NCI-H1436 treated with DMSO at 0.1 percent for 48 hours (cell line): Measurements from ENCODE around the gene KRT40.
A peak's percentile ranks its signal among the peaks of the same experiment; 100 is the strongest.

ENCODE experiments used
- DNase-seq: peaks from one replicate; lab custom pipeline; 2025; lab: John Stamatoyannopoulos, UW

The KRT40 gene

DNA sequence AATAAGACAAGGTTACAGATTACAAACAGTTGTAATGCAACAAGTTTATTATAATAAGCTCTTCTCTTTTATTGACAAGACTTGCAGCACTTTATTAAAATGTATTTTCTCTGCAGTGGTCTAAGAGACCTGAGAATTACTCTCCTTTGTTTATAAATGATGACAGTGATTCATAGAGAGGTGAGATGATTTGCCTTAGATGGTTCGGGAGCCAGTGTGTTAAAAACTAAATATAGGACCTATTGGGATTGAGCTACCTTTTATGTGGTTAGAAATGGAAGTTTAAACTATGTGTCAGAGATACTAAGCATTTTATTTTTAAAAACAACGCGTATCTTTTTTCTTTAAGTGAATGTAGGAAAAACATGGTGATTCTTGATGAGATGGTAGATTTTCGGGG, 12.7 kb upstream of the KRT40 start:
- DNase-seq: no peak

DNA sequence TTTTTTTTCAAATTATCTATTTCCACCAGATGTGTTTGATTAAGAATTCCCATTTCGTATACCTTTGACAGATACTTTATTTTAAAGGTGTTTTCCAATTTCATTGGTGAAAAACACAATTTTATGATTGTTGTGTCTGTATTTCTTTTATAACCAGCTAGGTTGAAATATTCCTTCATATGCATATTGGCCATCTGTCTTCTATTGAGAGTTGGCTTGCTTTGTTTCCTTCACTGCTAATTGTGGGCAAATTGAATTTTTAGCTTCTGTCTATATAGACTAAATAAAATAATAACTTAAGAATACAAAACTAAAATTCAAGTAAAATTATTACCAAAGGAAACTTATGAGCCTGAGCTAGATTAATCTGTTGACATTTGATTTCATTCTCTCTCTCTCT, 11.0 kb upstream of the KRT40 start:
- no peak for DNase-seq

- peak; percentile 99 for DNase-seq
Observed at GRCh38 chr17:40993839-40994238, 9.7 kb upstream of the KRT40 start, which contains the start of gene KRTAP3-3. TSS of gene KRTAP3-3 (minus strand) at chr17:40994164. CDS start at chr17:40994097, 67 bp downstream.

DNA sequence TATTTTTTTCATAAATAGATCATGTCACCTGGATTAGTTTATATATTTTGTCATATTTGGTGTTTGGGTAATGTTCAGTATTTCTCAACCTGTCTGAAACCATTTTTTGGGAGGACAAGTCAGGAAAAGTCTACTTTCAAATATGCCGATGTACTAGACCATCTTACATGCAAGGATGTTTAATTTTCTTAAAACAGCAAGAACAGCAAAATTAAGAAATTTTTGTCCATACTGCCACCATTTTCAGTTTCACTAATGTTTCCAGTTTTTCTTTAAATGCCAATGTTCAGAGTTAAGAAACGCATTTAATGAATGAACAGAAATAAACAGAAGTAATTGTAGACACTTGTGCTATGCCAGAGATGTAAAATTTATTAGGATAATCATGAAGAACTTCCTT, 9.0 kb upstream of the KRT40 start:
- no peak for DNase-seq

DNA sequence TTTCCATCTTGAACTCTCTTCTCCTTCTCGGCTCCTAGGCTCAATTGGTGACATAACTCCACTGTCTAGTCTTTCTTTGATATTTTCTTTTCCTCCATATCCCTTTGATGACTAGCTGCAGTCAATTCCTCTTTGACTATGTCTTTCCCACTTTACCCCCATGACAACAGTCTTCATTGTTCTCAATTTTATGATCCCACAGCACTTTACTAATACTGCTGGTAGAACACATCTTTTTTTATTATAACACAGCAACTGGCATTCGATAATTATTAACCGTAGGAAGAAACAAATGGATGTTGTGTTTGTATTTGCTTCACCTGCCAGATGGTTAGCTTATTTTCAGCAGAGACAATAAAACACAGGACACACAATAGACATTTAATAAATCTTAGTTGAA, 8.5 kb upstream of the KRT40 start:
- DNase-seq: no peak

DNA sequence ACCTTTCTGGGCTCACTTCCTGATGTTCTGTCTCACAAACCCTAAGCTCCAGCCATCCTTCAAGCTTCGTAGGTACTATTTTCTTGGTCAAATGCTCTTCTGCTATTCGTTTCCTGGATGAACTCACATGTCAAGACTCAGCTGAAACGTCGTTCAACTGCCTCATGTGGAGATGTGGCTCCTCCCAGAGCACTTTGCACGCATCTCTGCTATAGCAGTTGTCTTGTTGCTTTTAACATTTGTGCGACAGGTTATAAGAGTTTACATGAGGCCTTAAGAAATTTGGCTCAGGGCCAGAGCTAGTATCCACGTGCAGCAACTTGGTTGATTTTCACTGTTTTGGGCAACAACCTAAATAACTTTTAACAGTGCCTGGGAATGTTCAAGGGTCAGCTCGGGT, 2.8 kb upstream of the KRT40 start:
- DNase-seq: no peak

DNA sequence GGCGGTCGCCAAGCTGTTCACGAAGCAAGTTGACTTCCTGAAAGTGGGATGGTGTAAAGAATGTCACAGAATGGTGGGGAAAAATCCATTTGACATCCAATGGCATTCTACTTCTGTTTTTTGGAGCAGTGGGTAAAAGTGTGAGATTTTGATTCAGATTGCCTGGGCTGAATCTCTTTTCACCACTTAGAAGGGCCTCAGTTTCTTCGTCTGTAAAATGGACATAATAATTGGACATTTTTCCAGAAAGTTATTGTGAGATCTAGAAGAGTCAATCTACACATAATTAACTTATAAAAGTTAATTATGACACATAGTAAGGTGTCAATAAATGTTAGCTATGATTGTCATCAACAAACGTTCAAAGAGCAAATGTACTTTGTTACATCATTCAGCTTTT, 3.0 kb downstream of the KRT40 start:
- no peak for DNase-seq

DNA sequence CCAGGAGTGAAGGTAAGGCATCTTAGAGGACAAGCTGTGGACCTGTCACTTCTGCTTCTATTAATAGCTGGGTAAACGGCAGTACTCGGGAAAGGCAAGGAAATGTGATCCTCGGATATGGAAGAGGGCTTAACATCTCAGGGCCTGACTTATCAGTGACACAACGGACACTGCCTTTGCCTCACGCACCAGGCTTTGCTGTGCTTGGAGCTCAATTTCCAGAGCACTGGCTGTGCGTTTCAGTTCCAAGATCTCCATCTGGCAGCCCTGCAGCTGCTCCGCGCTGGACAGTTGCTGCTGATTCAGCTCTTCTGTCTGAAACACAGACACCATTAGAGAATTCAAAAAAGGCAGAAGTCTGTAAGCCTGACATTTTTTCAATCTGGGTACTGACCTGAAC, 3.5 kb downstream of the KRT40 start:
- DNase-seq: no peak

GRCh38 chr17:40980117-40980516, 4.0 kb downstream of the KRT40 start:
- DNase-seq: no peak

GRCh38 chr17:40978575-40979151, 5.5 kb downstream of the KRT40 start:
- no peak for DNase-seq

- no peak for DNase-seq
Observed at GRCh38 chr17:40975516-40975915, 8.6 kb downstream of the KRT40 start.

DNA sequence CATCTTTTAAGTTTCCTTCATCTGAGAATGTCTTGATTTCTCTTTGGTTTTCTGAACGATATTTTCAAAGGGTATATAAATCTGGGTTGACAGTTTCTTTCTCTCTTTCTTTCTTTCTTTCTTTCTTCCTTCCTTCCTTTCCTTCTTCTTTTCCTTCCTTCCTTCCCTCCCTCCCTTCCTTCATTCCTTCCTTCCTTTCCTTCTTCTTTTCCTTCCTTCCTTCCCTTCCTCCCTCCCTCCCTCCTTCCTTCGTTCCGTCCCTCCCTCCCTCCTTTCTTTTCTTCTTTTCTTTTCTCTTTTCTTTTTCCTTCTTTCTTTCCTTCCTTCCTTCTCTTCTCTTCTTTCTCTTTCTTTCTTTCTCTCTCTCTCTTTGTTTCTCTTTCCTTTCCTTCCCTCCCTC, 9.8 kb downstream of the KRT40 start:
- no peak for DNase-seq

DNA sequence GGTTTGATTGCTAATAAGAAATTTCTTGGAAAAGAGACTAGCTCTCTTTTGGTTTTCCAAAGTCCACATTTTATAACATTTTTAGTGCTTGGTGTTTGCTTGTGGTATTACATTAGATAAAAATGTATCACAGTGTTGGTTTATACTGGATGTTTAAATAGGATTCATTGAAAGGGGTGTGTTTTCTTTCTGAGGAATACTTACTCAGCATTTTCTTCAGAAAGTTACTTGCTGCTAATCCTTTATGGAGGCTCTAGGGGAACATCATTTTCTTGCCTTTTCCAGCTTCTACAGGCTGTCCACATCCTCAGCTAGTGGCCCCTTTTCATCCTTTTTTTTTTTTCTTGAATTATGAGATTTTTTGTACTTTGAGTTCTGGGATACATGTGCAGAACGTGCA, 16.5 kb downstream of the KRT40 start:
- no peak for DNase-seq

GRCh38 chr17:40966848-40967247, 17.3 kb downstream of the KRT40 start, which contains the start of gene KRT39:
TSS of gene KRT39 (minus strand) at chr17:40966948. CDS start at chr17:40966856, 92 bp downstream.
- no peak for DNase-seq

GRCh38 chr17:40963838-40964237, 20.3 kb downstream of the KRT40 start:
- no peak for DNase-seq

DNA sequence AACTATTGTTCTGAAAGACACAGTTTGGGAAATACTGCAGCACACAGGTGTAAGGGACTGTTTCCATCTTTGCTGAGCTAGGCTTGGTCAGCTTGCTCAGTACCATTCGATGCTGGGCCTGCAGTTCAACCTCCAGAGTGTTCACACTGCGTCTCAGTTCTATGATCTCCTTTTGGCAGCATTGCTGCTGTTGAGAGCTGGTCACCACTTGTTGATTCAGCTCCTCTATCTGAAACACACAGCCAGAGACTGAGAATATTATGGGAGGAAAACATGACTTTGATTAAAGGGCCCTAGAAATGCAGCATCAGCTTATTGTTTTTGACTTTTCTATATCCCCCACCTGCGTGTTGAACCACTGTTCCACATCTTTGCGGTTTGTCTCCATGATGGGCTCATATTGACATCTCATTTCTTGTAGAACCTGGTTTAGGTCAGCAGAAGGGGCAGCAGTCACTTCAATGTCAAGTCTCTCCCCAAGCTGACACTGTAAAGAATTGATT, 22.0 kb downstream of the KRT40 start:
- no peak for DNase-seq

GRCh38 chr17:40961591-40961990, 22.5 kb downstream of the KRT40 start:
- no peak for DNase-seq

DNA sequence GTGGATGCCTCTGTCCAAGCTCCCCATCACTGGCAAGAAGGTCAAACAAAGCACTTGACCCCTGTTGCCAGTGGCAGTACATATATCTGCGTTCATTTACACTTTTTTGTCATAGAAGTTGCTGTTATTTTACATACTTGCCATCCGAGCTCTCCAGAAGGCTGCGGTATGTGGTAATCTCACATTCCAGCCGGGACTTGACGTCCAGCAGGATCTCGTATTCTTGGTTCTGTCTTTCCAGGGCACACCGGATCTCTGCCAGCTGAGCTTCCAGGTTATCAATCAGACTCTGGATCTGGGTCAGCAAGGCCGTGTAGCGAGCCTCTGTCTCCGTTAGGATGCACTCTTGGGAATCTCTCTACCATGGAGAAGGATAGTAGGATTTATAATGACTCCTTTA, 24.0 kb downstream of the KRT40 start:
- no peak for DNase-seq

DNA sequence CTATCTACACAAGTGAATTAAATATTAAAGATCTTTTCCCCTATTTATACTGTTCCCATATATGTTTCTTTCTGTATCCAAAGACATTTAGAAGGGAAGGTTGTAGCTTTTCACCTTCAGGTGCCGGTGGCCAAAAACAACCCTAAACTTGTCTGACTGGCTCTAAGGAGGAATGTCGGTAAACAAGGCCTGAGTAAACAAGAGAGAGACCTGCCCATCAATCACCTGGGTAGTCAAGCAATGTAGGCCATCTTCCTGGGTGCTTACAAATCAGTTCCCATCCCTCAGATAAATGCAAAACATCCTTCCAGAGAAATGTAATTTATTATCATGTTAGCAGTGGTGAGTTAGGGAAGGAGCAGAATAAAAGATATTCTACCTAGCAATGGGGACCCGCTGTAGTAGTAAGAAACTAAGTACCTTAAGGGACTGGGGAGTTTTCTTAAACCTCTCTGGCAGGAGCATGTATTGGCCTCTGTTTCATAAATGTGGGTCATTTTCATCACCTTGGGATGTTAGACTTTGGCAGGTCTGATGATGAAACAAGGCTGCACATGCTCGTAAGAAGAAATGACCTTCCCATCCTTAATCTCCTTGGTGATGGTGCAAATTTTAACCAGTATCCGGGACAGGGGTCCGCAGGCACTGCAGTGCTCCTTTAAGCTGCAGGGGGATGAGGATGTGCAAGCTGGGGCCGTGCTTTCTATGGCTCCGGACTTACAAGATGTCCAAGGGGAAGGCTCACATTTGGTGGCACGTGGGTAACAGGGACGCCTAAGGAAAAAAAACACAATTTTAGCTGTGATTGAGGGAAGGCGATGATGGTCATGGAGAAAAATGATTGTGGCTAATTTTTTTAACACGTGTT, 25.8 kb downstream of the KRT40 start:
- DNase-seq: no peak

GRCh38 chr17:40956401-40957254, 27.5 kb downstream of the KRT40 start:
- no peak for DNase-seq

DNA sequence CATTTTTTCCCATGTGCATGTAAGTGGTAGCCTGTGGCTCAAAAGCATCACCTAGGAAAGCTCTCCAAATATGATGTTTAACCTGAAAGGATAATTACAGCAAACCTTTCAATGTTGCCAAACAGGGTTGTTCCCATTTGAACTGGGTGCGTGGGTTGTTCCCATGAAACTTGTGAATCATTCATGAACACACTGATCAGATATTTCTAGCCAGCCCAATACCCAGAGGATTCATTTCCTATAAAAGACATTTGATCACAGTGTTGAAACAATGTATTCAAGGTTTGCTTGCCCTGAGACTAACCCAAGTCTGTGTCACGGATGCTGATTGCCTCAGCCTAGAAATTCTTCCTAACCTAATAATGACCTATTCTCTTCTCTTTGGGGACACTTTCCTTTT, 30.2 kb downstream of the KRT40 start:
- DNase-seq: no peak

DNA sequence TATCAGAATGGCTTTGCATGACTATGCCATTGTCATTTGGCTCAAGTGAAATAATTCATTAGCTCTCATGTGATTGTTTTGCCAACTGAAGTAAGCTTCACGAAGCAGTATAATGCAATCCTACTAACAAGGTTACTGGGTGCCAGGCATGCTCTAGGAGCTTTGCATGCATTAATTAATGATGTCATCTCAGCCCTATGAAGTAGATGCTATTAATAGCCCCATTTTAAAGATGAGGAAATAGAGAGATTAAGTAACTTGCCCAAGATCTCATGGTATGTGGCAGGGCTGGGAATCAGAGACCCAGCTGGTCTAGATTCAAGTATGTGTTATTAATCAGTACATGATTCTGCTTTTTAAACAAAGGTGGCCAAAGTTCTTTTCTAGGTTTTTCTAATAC, 31.5 kb downstream of the KRT40 start:
- DNase-seq: no peak
